ENCODE results near the gene WASHC4.

GRCh38 chr12:105189293-105189692 lies 81.8 kb downstream of the WASHC4 start:
- TF ChIP-seq POLR2A (IDR thresholded peaks at IDR 0.05; ENCODE audit: low read depth, low read length) (no peak), POLR2AphosphoS5 (IDR thresholded peaks at IDR 0.05; ENCODE audit: low read depth, low read length) (no peak), TAF1 (IDR thresholded peaks at IDR 0.05; ENCODE audit: borderline replicate concordance, low read depth, low read length) (no peak)
